ENCODE results near the gene ANP32A.

The ANP32A gene

GRCh38 chr15:68755731-68756130 lies 65.0 kb downstream of the ANP32A start:
- no peak for DNase-seq (ENCODE audit: low read depth, low spot score)

- no peak for DNase-seq (ENCODE audit: low read depth, low spot score)
These were observed 69.1 kb downstream of the ANP32A start for GRCh38 chr15:68751622-68752021.

DNA sequence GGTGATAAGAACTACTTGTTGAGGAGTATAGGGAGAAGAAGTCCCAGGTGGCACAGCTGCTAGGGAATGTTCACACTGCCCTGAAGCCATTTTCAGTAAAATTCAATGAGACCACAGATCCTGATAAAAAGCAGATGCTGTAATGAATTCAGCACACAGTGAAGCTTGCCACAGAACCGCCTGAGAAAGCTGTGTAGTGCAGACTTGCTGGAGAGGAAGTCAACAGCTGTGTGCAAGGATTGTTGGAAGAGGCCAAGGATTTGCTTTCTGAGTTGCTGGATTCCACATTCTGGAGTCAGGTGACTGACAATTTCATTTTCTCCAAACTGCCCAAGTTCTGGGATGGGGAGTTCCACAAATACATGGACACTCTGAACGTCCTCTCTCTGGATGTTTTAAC lies 70.9 kb downstream of the ANP32A start:
- no peak for DNase-seq (ENCODE audit: low read depth, low spot score)

DNA sequence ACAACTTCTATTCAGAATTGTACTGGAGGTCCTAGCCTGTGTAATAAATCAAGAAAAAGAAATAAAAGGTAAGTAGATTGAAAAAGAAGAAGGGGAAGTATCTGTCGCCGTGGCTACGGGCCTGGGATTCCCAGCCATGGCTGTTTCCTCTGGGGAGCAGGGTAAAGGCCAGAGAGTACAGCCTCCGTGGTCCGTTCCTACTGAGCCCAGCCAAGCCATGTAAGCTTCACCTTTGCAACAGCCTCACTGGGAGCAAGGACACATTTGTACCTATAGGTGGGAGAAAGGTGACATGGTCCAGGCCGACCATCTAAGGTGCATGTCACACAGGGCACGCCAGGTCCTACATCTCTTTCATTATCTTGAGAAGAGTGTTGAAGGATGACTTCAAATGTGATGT lies 71.3 kb downstream of the ANP32A start:
- no peak for DNase-seq (ENCODE audit: low read depth, low spot score)

DNA sequence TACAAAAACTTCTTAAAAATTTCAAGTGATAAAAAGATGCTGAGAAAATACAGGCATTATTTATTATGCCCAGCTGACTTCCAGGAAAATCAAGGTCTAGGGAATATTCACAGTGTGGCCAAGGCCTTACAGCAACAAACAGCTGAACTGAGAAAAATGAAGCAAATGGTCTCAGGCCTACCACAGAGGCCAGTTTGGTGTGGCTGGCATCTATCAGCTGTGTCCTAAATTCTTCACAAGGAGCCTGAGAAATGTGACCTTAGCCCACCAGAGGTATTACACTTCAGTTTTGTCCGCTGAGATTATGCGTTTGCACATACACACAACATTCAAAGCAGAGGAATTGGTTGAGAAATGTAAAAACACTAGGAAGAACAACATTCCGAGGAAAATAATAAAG lies 77.4 kb downstream of the ANP32A start:
- DNase-seq (ENCODE audit: low read depth, low spot score), result no peak

- DNase-seq (ENCODE audit: low read depth, low spot score), result no peak
These were observed 81.2 kb downstream of the ANP32A start for GRCh38 chr15:68739390-68740080.

DNA sequence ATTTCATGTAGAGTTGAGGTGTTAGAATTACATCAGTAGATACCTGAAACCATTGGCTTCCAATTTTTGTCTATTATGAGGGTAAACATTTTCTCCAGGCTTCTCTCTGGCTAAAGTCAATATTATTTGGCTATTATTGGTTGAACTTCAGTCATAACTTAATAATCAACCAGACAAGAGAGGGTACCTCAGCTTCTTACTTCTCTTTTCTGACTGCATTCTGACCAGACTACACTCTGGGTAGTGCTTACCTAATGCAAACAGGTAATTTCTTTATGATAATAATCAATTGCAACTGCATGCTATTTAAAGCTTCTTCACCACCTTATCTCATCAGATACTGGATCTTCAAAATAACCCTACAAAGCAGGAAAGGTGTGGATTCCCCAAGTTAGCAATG lies 85.1 kb downstream of the ANP32A start:
- no peak for DNase-seq (ENCODE audit: low read depth, low spot score)

GRCh38 chr15:68734881-68735280 lies 85.8 kb downstream of the ANP32A start:
- DNase-seq (ENCODE audit: low read depth, low spot score), result no peak

- no peak for DNase-seq (ENCODE audit: low read depth, low spot score)
These were observed 86.3 kb downstream of the ANP32A start for GRCh38 chr15:68734352-68734751.

DNA sequence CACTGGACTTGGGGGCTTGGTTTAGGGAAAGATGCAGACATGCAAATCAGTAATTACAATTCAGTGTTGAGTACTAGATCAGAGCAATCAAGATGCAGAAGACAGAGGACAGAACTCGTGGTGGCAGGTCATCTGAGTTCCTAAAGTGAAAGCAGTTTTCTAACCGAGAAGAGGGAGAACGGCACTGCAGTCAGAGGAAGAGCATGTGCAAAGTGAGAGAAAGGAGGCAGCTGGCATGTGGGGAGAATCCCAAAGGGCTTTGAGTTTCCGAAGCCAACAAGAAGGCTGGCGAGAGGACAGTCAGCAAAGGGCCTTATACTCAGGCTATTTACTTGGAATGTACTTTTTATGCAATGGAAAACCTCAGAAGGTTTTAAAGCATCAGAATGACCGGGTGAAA lies 87.0 kb downstream of the ANP32A start:
- no peak for DNase-seq (ENCODE audit: low read depth, low spot score)

GRCh38 chr15:68732451-68732850 lies 88.2 kb downstream of the ANP32A start:
- no peak for DNase-seq (ENCODE audit: low read depth, low spot score)

GRCh38 chr15:68730976-68731897 lies 89.5 kb downstream of the ANP32A start:
- DNase-seq (ENCODE audit: low read depth, low spot score), result no peak

GRCh38 chr15:68730471-68730919 lies 90.2 kb downstream of the ANP32A start:
- peak; percentile 25 for DNase-seq (ENCODE audit: low read depth, low spot score)

- no peak for DNase-seq (ENCODE audit: low read depth, low spot score)
These were observed 90.8 kb downstream of the ANP32A start for GRCh38 chr15:68729789-68730411.

Data from iPS DF 19.7 (cell line).